HG03175 (cell line): ENCODE measurements around the gene GRIK4.

Experiments used
- ATAC-seq: cut with Tn5 transposase; IDR thresholded peaks from one replicate; pipeline ENCODE4 v1.9.1; 2021; ENCODE audit warnings: mild to moderate bottlenecking, moderate library complexity; ENCODE audit not compliant: unreplicated experiment

GRIK4 gene

DNA sequence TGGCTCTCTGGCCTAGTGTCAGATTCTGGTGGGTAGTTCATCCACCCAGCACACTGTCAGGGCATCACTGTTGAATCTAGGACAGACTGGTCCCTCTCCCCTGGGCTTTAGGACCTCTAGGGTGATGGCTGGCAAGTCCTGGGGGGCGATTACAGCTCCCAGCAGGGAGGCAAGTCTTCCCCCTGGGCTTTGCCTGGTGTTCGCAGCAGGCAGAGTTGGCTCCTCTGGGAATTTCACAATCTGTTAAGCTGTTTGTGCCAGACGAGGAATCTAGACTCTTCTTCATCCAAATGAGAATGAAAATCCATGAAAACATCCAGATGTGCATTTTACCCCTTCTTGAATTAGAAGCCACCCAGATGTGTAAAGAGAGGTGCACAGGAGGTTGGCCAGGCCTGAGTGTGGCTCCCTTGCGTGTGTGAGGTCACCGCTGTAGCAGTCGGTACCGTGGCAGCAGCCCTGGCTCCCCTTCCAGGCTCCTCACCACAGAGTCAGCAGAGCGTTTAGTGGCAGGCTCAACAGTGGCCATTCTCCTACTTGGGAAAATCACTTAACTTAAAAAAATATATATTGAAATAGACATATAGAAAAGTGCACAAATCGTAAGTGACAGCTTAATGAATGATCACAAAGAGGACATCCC is 412.4 kb downstream of the GRIK4 start:
- ATAC-seq, result no peak

DNA sequence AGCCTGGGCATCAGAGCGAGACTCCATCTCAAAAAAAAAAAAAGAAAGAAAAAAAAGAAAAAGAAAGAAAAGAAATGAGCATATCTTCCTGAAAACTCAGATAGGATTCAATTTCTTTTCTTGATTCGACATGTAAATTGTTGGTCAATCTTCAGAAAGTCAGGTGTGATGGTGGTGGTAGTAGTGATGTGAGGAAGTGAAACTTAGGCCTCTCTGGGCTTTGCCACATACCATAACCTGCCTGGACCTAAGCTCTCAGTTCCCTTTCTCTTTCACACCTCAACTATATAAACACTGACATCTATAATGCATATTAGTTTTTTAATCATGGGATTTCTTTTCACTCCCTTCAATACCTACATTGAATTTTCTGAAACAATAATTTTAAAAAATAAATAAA is 414.4 kb downstream of the GRIK4 start:
- peak; percentile 99 for ATAC-seq

GRCh38 chr11:120928627-120929026 is 417.1 kb downstream of the GRIK4 start:
- ATAC-seq, result no peak

DNA sequence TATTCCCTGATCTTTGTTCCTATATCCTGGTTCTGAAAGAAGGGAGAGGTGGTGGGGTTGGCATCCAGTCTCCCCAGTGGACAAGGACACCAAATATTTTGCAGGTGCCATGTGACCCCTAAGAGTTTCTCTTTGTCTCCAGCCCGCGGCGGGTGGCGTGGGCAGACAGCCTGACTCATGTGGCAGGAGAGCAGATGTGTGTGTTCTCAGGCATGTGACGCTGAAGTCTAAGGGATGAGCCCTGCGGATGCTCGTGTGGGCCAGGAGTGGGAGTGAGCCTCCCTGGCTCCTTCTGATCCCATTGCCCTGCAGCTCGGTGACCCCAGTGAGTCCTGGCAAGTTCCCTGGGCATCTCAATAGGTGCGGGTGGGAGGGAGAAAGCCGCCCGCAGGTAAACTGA is 417.5 kb downstream of the GRIK4 start:
- ATAC-seq, result no peak

DNA sequence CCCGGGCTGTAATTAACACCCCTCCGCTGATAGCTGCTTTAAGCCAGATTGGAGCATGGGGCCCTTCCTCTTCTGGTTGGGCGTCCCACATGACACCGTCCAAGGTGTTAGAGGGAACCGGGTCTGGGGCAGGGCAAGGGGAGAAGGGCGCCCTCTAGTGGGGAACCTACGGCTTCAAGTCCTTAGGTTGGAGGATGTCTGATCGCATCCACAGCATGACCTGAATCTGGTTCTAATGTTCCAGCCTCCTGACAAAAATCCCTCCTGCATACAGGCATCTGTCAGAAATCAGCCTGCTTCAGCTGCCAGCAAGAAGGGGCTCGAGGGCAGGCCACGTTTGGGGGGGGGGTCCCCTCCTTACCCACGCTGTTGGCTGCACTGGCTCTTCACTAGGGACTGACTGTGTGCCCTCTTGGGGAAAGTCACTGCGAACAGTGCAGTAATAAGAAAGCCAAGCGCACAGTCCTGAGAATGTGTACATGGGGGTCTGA is 418.2 kb downstream of the GRIK4 start:
- no peak for ATAC-seq

GRCh38 chr11:120931057-120931779 is 419.7 kb downstream of the GRIK4 start:
- ATAC-seq, result no peak

- ATAC-seq, result no peak
These were observed 420.9 kb downstream of the GRIK4 start for GRCh38 chr11:120932305-120932915.

DNA sequence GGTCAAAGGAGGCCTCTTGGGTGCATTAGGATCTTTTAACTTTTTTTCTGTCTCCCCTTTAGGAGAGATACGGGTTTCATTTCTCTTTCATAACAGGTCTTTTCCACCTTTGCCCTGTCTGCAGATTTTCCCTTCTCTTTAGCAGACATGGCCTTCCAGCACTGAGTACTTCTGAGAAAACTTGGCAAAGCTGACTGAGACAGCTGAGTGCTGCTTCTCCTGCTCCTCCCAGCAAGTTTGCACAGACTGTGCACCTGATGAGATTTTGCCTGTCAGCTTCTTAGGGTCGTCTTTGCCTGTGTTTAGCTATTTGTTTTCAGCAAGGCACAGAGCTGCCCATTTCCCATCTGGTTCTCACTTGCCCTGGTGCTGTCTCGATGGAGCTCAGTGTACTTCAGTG is 424.8 kb downstream of the GRIK4 start:
- no peak for ATAC-seq

DNA sequence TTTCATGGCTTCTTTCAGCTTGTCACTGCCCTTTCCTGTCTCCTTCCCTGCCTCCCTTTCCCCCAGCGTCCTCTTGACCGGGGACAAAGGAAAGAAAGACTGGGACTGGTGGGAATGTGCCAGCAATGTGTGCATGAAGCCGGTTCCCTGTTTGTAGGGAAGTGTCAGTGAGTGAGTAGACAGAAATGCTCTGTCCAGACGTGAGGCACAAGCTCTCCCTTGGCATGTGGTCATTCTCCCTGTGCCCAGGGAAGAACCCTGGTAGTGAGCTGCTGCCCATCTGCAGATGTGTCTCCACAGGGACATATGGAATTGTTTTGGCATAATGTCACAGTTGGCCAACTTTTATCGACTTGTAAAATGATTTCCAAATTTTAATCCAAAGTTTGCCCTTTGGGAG is 426.0 kb downstream of the GRIK4 start:
- ATAC-seq, result no peak

- no peak for ATAC-seq
These were observed 426.7 kb downstream of the GRIK4 start for GRCh38 chr11:120938260-120938659.

DNA sequence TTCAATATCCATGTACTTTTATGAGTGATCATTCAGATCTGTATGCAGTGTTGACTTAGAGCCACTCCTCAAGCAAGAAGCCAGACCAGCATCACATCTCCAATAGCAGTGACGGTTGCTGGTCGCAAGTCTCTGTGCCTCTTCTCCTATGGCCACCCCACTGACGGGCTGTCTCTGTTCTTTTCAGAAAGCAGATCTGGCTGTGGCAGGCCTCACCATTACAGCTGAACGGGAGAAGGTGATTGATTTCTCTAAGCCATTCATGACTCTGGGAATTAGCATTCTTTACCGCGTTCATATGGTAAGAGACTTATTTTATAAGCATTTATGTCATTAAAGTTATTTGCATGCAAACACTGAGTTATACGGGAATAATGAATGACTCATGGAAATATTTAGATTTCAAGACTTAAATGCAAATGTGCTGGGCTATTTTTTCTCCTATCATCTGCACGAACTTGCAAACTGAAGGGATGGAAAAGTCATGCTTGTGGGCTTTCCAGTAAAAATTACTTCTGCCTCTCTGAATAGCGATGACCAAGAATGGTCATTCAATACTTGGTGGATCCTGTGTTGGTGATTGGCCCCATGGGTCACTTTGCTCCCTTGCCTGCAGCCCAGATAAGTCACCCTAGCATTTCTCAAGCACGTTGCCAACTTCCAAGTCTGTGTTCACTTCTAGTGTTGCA is 428.8 kb downstream of the GRIK4 start:
- ATAC-seq, result no peak

DNA sequence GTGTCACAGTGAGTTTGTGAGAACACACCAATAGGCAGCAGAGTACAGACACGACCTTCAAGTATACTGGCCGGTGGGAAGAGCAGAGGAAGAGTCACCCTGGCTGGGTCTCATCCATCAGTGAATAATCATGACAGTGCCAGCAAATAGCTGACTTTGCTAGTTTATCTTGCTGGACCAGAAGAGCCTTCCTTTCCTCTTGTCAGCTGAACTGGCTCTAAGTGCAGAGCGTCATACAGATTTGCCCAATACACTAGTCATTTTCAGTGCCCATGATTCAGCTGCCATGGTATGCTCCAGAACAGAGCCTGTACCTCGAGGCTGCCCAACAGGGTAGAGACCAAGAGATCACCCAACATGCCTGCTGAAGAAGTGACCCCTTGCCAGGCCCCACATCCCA is 429.5 kb downstream of the GRIK4 start:
- no peak for ATAC-seq

GRCh38 chr11:120942701-120943100 is 431.2 kb downstream of the GRIK4 start:
- no peak for ATAC-seq

DNA sequence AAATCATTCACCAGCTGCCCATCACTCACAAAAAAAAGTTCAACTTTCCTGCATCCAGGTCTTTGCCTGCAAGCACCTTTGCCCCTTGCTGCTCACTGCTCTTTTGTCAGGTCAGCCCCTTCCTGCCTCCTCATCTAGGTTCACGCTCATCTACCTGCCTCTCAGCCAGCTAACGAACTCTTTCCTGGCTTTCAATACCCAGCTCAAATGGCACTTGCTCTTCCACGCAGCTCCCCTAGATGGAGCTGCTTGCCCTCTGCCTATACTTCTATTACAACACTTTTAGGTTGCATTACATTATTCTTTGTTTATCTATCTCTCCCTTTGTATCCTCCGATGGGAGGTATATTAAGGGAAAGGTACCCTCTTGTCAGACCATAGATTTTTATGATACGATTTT is 433.5 kb downstream of the GRIK4 start:
- no peak for ATAC-seq

DNA sequence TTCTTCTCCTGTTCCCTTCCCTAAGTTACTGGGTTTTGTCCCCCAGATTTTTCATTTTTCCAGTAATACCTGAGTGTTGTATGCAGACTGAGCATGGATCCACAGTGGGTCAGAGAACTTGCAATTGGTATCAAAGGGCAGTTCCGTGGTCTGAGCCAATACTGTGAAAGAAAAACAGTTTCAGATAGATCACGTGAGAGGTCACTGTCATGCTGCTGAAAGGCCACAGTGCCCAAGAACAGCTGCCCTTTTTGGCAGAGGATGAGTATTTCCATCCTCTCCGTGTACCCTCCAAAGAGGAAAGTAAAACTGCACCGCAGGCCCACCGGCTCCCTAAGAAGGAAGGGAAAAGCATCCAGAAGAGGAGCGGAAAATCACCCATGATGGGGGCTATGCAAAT is 439.3 kb downstream of the GRIK4 start:
- no peak for ATAC-seq

GRCh38 chr11:120952461-120953434 is 441.2 kb downstream of the GRIK4 start:
- no peak for ATAC-seq

DNA sequence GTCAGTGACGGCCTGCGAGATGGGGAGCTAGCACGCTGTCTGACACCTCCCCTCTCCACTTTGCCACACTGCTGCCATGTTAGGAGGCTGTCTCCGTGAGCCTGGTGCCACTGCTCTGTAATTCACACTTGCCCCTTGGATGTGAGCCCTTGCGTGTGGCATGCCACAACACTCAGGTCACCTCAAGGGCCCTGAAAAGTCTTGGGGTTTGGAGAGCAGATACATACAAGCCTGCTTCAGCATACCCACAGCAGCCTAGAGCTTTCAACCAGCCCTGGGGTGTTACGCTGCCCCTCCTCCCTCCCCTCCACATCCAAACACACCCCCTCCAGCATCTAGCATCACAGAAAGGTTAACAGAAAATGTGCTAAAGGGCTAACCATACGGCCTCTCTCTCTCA is 442.8 kb downstream of the GRIK4 start:
- no peak for ATAC-seq

- ATAC-seq, result no peak
These were observed 445.4 kb downstream of the GRIK4 start for GRCh38 chr11:120956710-120957495.

GRCh38 chr11:120958185-120958584 is 446.6 kb downstream of the GRIK4 start:
- no peak for ATAC-seq

- no peak for ATAC-seq
These were observed 447.6 kb downstream of the GRIK4 start for GRCh38 chr11:120959189-120959588.
